Stimulated activated CD4-positive, alpha-beta T cell treated with anti-CD3 and anti-CD28 coated beads, TNF-alpha, amount 100 ng/mL, for 1 hour (primary cell): ENCODE results near the gene UNC5C.

Experiments used
- DNase-seq, 3 donors: peaks; one replicate each; pipeline ENCODE4 v3.0.0-alpha.2; 2020; ENCODE audit warnings: low read depth in 3 of 3, low spot score in 1 of 3

UNC5C gene

GRCh38 chr4:95548738-95549245 is at the start of gene UNC5C:
UNC5C (minus strand) TSS chr4:95548973.
- no peak for DNase-seq

GRCh38 chr4:95596676-95597075 is 47.9 kb upstream of the UNC5C start:
- DNase-seq, result no peak

- no peak for DNase-seq
These were observed 45.9 kb upstream of the UNC5C start for GRCh38 chr4:95594629-95595028.

GRCh38 chr4:95594013-95594412 is 45.2 kb upstream of the UNC5C start:
- no peak for DNase-seq

GRCh38 chr4:95591278-95591677 is 42.5 kb upstream of the UNC5C start:
- no peak for DNase-seq

GRCh38 chr4:95590615-95591014 is 41.8 kb upstream of the UNC5C start:
- no peak for DNase-seq

- no peak for DNase-seq
These were observed 36.4 kb upstream of the UNC5C start for GRCh38 chr4:95585016-95585695.

- DNase-seq, result no peak
These were observed 31.5 kb upstream of the UNC5C start for GRCh38 chr4:95580226-95580625.

GRCh38 chr4:95572304-95572991 is 23.7 kb upstream of the UNC5C start:
- DNase-seq, result no peak

GRCh38 chr4:95571577-95571976 is 22.8 kb upstream of the UNC5C start:
- no peak for DNase-seq

- DNase-seq, result no peak
These were observed 15.0 kb upstream of the UNC5C start for GRCh38 chr4:95563638-95564337.

- DNase-seq, result no peak
These were observed 12.0 kb upstream of the UNC5C start for GRCh38 chr4:95560774-95561173.

GRCh38 chr4:95556207-95556859 is 7.6 kb upstream of the UNC5C start:
- no peak for DNase-seq

- no peak for DNase-seq
These were observed 4.3 kb upstream of the UNC5C start for GRCh38 chr4:95552942-95553550.

GRCh38 chr4:95551653-95552052 is 2.9 kb upstream of the UNC5C start:
- DNase-seq, result no peak

GRCh38 chr4:95550115-95550987 is 1.6 kb upstream of the UNC5C start:
- no peak for DNase-seq

- no peak for DNase-seq
These were observed 707 bp upstream of the UNC5C start for GRCh38 chr4:95549246-95550114.

- DNase-seq, result no peak
These were observed 880 bp downstream of the UNC5C start for GRCh38 chr4:95547715-95548471.
